Subcutaneous adipose tissue (tissue), 4 donors: ENCODE results near the gene PLCB1. TPM values are rescaled to one million over a fixed set of nuclear protein-coding genes. Genes with fewer than 3 reads are reported as not detected.

Experiments
- small RNA-seq: library from RNA; depleted of rRNA; stranded (forward); fragments of <200 nt; gene quantifications from one replicate; pipeline ENCODE3, GENCODE V24; 2016
- total RNA-seq, 4 donors: library from RNA; depleted of rRNA; stranded (reverse); fragments of >200 nt; gene quantifications; one replicate each; pipeline ENCODE4 v1.1.0, GENCODE V29; 2016
- TF ChIP-seq, protein P1 (sequence below): fragments of 450-650 bp; IDR thresholded peaks from one replicate; pipeline ENCODE4 v1.5.1; 2016; ENCODE audit warnings: low read depth, mild to moderate bottlenecking, control low read depth, antibody characterized with exemption, moderate library complexity

Gene PLCB1
- total RNA-seq, 4 donors from 2014 or later: 14.1 to 26.7 (median 18.4) TPM

DNA sequence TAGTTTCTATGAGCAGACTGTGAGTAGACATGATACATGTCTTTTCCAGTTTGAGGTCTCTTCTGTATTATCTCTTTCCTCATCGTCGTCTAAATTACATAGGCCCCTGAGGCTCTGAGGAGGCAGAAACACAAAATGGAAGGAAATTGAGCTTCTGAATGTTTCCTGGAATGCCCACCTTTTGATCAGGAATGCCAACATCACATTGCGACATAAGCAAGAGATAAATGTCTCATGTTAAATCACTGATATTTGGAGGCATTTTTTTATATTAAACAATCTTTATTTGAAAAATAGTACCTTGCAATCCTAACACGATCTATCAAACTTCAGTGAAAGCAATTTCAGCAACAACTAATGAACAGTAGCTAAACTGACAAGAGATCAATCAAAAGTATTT, 802.3 kb downstream of the PLCB1 start:
- TF ChIP-seq, protein P1, sequence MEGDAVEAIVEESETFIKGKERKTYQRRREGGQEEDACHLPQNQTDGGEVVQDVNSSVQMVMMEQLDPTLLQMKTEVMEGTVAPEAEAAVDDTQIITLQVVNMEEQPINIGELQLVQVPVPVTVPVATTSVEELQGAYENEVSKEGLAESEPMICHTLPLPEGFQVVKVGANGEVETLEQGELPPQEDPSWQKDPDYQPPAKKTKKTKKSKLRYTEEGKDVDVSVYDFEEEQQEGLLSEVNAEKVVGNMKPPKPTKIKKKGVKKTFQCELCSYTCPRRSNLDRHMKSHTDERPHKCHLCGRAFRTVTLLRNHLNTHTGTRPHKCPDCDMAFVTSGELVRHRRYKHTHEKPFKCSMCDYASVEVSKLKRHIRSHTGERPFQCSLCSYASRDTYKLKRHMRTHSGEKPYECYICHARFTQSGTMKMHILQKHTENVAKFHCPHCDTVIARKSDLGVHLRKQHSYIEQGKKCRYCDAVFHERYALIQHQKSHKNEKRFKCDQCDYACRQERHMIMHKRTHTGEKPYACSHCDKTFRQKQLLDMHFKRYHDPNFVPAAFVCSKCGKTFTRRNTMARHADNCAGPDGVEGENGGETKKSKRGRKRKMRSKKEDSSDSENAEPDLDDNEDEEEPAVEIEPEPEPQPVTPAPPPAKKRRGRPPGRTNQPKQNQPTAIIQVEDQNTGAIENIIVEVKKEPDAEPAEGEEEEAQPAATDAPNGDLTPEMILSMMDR: no peak

Small RNA genes lying within 50 kb of the gene (small RNA-seq; reads per million reads assigned to genes)
- gene AL445567.1 (not detected), gene RNU105B (not detected)

Other genes starting within 250 kb of the PLCB1 start
- gene HAO1, start 191.8 kb upstream of the PLCB1 start, total RNA-seq: not detected
- 10 to 100 TPM; 27.4 to 44.7 (median 31.1) TPM for gene TMX4, start 112.5 kb upstream of the PLCB1 start, total RNA-seq